HG02588 (cell line): Measurements from ENCODE around the gene TRAK2.
A peak's percentile ranks its signal among the peaks of the same experiment; 100 is the strongest.
"Not testable (repeated sequence)": the region's sequence is repeated elsewhere in the genome, so short reads cannot be mapped to it uniquely, and the experiment has no call there.

Source experiments
- ATAC-seq: cut with Tn5 transposase; IDR thresholded peaks from one replicate; pipeline ENCODE4 v1.9.1; 2021; ENCODE audit warnings: mild to moderate bottlenecking, moderate library complexity; ENCODE audit not compliant: unreplicated experiment

Gene TRAK2

DNA sequence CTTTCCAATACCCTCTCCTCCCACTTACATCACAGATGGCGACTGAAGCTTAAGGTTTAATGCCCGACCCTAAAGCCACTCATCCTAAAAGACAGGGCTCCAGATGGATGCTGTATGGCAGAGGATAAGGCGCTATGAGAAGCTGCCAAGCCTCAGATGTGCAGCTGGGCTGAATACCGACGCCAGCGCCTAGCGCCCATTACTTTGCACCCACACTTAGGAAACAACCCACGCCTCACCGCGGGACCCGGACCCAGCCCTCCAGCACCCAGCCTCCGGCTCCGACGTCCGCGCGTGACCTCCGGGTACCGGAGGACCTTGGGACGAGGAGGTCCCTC, 335 bp downstream of the TRAK2 start:
- ATAC-seq, result peak; percentile 16

DNA sequence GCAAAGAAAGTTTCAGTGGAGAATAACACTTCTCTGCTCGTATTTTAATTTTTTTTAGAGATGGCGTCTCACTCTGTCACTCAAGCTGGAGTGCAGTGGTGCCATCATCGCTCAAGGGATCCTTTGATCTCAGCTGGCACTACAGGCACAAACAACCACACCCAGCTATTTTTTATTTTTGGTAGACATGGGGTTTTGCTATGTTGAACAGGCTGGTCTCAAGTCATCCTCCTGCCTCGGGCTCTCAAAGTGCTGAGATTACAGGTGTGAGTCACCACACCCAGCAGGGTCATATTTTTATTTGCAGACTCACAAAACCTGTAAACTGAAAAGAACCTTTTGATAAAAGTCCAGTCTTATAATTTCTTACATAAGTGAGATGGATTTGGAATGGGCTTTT, 2.6 kb downstream of the TRAK2 start:
- ATAC-seq, result no peak

- no peak for ATAC-seq
Measured at GRCh38 chr2:201448061-201448460, 3.2 kb downstream of the TRAK2 start.

- no peak for ATAC-seq
Measured at GRCh38 chr2:201447086-201447485, 4.2 kb downstream of the TRAK2 start.

GRCh38 chr2:201444746-201445465, 6.4 kb downstream of the TRAK2 start:
- no peak for ATAC-seq

DNA sequence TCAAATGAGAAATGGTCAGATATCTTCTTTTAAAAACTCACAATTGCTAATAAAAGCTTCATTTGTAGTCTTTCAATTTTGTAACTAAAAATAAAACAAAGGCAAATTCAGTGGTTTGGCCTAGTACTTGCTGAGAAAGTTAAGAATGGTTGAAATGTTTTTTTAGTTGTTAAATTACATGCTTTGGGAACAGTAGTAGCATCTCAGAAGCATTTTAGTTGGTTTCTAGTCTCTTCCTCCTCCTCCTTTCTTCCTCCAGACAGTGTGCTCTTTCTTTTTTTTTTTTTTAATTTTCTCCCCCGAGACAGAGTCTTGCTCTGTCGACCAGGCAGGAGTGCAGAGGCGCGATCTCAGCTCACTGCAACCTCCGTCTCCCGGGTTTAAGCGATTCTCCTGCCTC, 9.8 kb downstream of the TRAK2 start:
- no peak for ATAC-seq

DNA sequence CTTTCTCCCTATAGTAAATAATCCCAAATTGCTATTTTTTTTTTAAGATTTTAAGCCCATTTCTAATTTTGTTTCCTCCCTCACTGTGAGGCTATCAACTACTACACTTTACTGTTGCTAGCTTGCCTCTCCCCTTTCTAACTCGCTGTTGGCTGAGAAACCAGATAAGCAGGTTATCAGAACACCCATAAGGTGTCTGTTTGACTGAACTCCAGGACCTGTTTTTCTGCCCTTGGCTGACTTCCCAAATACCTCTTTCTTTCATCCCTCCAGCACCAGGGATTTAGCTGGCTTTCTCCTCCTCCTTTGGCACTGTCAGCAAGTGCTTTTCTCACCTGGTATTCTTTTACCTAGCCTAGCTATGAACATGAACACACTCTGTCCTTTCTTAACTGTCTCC, 11.1 kb downstream of the TRAK2 start:
- ATAC-seq, result no peak

DNA sequence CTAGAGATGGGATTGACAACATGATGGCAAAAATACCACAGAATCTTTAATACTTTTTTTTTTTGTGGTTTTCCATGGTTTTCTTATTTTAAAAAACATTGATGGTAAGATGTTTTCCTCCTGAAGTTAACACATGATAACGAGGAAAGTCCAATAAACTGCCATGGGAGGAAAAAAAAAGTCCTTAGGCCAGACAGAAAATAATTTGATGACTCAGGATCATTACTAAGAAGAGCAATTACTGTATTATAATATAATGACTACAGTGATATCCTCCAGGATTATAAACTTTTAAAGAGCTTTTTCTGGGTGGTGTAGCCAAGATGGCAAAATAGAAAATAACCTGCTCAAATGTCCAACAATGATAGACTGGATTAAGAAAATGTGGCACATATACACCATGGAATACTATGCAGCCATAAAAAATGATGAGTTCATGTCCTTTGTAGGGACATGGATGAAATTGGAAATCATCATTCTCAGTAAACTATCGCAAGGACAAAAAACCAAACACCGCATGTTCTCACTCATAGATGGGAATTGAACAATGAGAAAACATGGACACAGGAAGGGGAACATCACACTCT, 11.8 kb downstream of the TRAK2 start:
- ATAC-seq, result not testable (repeated sequence)

- no peak for ATAC-seq
Measured at GRCh38 chr2:201436141-201436540, 15.1 kb downstream of the TRAK2 start.

DNA sequence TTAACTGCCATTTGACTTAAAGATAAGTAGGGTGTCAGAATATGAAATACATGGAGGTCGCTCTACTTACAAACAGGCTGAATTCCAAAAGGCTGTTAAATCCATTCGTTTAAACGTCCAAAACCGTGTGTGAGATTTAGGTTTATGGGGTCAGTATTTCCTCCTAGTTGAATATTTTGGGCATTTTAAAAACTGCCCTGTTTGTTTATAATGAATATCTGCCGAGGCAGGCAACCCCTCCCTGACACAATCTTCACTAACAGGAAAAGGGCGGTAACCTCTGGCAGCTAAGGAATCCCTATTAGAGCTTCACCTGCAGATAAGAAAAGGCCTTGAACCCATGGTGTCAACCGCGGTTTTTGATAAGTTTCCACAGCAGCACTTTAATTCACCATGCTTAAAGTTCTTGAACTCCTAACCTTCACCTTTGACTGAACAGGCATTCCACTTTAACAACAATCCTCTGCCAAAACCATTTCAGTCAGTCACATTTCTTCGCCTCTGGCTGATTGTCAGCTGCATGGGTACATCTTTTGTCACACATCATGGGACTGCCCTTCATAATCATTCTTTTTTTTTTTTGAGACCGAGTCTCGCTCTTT, 17.8 kb downstream of the TRAK2 start:
- ATAC-seq, result no peak

DNA sequence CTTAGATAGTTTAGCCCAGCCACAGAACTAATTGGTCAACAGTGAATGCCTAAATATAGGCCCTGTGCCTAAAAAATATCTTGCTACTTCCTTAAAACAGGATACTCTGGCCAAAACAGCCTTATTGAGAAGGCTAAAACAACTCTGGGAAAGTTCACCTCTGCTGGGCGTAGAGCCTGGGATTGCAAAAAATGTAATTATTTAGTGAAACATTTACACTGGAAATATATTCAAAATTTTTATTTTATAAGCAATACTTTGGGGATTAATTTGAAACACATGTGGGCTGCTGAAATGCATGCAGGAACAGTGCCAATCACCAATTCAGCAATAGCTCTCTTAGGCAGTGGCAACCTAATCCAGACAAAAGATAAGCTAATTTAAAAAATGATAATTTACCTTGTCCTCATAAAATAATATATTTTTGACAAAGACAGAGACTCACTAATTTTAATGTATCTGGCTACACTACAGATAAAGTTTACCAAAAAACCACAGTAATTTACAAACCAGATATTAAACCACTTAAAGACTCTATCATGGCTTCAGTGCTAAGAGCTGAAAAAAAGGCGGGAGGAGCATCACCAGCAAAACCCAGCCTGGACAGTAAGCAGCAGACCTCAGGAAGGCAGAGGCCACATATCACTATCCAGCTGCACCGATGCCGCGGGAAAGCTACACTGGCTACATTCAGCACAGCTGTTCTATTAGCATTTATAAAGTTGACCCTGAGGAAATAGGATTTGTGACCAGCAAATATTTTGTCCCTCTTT, 18.5 kb downstream of the TRAK2 start:
- ATAC-seq, result no peak

GRCh38 chr2:201432038-201432620, 19.1 kb downstream of the TRAK2 start:
- ATAC-seq, result no peak

- ATAC-seq, result no peak
Measured at GRCh38 chr2:201430839-201431238, 20.4 kb downstream of the TRAK2 start.

DNA sequence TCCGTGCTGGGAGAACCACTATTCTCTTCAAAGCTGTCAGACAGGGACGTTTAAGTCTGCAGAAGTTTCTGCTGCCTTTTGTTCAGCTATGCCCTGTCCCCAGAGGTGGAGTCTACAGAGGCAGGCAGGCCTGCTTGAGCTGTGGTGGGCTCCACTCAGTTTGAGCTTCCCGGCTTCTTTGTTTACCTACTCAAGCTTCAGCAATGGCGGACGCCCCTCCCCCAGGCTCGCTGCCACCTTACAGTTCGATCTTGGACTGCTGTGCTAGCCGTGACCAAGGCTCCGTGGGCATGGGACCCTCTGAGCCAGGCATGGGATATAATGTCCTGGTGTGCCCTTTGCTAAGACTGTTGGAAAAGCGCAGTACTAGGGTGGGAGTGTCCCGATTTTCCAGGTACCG, 20.9 kb downstream of the TRAK2 start:
- ATAC-seq, result not testable (repeated sequence)

- not testable (repeated sequence) for ATAC-seq
Measured at GRCh38 chr2:201429835-201430234, 21.4 kb downstream of the TRAK2 start.

GRCh38 chr2:201428366-201428765, 22.9 kb downstream of the TRAK2 start:
- ATAC-seq, result not testable (repeated sequence)

GRCh38 chr2:201425952-201426351, 25.3 kb downstream of the TRAK2 start:
- ATAC-seq, result no peak

- no peak for ATAC-seq
Measured at GRCh38 chr2:201420442-201421113, 30.7 kb downstream of the TRAK2 start.

DNA sequence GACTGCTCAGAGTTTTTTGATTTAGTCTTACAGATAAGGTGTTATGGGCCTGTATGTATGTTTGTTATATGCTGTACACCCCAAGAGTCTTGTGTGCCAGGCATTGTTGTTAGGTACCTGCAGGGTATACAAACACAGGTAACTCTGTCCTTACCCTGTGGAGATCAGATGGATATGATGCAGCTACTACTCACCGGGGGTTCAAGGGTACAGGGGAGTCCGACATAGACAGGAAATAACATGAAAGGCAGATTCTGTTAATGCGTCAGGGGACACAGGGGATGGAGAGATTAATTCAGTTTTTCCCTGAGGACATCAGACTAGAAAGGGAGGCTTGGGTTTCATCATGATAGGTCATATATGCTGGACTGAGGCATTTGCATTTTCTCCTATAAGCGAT, 31.3 kb downstream of the TRAK2 start:
- no peak for ATAC-seq

DNA sequence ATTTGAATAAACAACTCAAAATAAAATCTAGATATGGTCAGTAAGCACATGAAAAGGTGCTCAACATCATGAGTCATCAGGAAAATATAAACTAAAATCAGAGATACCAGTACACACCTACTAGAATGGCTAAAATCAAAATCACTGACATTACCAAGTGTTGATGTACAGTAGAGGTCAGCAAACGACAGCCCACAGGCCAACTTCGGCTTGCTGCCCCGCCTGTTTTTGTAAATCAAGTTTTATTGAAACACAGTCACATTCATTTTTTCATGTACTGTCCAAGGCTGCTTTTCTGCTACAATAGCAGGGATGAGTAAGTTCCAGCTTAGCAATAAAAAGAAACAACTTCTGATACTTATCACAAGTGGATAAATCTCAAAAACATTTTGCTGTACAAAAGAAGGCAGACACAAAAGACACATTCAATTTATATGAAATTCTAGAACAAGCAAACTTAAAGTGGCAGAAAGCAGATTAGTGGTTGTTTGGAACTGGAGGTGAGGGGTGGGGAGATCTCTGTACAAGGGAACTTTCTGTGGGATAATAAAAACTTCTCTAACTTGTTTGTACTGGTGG, 32.1 kb downstream of the TRAK2 start:
- no peak for ATAC-seq
